ENCODE data around the gene CABCOCO1. TPM values are rescaled to one million over a fixed set of nuclear protein-coding genes. Genes with fewer than 3 reads are reported as not detected.

The CABCOCO1 gene
- total RNA-seq, 1 donor from 2014 or later, result not detected

GRCh38 chr10:61778137-61778536 is 115.4 kb downstream of the CABCOCO1 start:
- H3K27me3 Mint-ChIP-seq, result no peaks in the 10 kb centered on the region
- no peak overlapping the region for H3K4me3 Mint-ChIP-seq (ENCODE audit: low read depth)
- no peak for DNase-seq (ENCODE audit: low spot score, unreplicated experiment)
- H3K9me3 Mint-ChIP-seq (ENCODE audit: low read depth), result no peaks in the 10 kb centered on the region
- no peak for TF ChIP-seq CTCF (IDR thresholded peaks at IDR 0.05; ENCODE audit: unreplicated experiment)
- no peaks in the 10 kb centered on the region for H3K4me1 Mint-ChIP-seq (ENCODE audit: low read depth)
- H3K27ac Mint-ChIP-seq, result no peak overlapping the region
- no peaks in the 10 kb centered on the region for H3K36me3 Mint-ChIP-seq (ENCODE audit: insufficient read depth)

GRCh38 chr10:61779276-61779675 is 116.5 kb downstream of the CABCOCO1 start:
- no peaks in the 10 kb centered on the region for H3K4me1 Mint-ChIP-seq (ENCODE audit: low read depth)
- no peak for TF ChIP-seq CTCF (IDR thresholded peaks at IDR 0.05; ENCODE audit: unreplicated experiment)
- no peak overlapping the region for H3K27ac Mint-ChIP-seq

GRCh38 chr10:61779950-61780659 is 117.4 kb downstream of the CABCOCO1 start:
- Mint-ChIP-seq H3K27ac (no peak overlapping the region), H3K9me3 (ENCODE audit: low read depth) (no peaks in the 10 kb centered on the region), H3K27me3 (no peaks in the 10 kb centered on the region), H3K4me1 (ENCODE audit: low read depth) (no peaks in the 10 kb centered on the region), H3K4me3 (ENCODE audit: low read depth) (no peak overlapping the region), H3K36me3 (ENCODE audit: insufficient read depth) (no peaks in the 10 kb centered on the region)
- DNase-seq (ENCODE audit: low spot score, unreplicated experiment), result no peak
- no peak for TF ChIP-seq CTCF (IDR thresholded peaks at IDR 0.05; ENCODE audit: unreplicated experiment)

More at GRCh38 chr10:61779276-61779675, 116.5 kb downstream of the CABCOCO1 start:
- no peak for DNase-seq (ENCODE audit: low spot score, unreplicated experiment)
- Mint-ChIP-seq H3K4me3 (ENCODE audit: low read depth) (no peak overlapping the region), H3K36me3 (ENCODE audit: insufficient read depth) (no peaks in the 10 kb centered on the region), H3K9me3 (ENCODE audit: low read depth) (no peaks in the 10 kb centered on the region), H3K27me3 (no peaks in the 10 kb centered on the region)

- H3K4me1 Mint-ChIP-seq (ENCODE audit: low read depth), result no peaks in the 10 kb centered on the region
- TF ChIP-seq CTCF (IDR thresholded peaks at IDR 0.05; ENCODE audit: unreplicated experiment), result no peak
- H3K4me3 Mint-ChIP-seq (ENCODE audit: low read depth), result no peak overlapping the region
- DNase-seq (ENCODE audit: low spot score, unreplicated experiment), result no peak
- no peaks in the 10 kb centered on the region for H3K9me3 Mint-ChIP-seq (ENCODE audit: low read depth)
- H3K36me3 Mint-ChIP-seq (ENCODE audit: insufficient read depth), result no peaks in the 10 kb centered on the region
- H3K27me3 Mint-ChIP-seq, result no peaks in the 10 kb centered on the region
- H3K27ac Mint-ChIP-seq, result no peak overlapping the region
Observed at GRCh38 chr10:61780732-61781131, 118.0 kb downstream of the CABCOCO1 start.

- no peak for TF ChIP-seq CTCF (IDR thresholded peaks at IDR 0.05; ENCODE audit: unreplicated experiment)
- no peaks in the 10 kb centered on the region for H3K4me1 Mint-ChIP-seq (ENCODE audit: low read depth)
- DNase-seq (ENCODE audit: low spot score, unreplicated experiment), result no peak
- no peaks in the 10 kb centered on the region for H3K9me3 Mint-ChIP-seq (ENCODE audit: low read depth)
- H3K27ac Mint-ChIP-seq, result no peak overlapping the region
- H3K36me3 Mint-ChIP-seq (ENCODE audit: insufficient read depth), result no peaks in the 10 kb centered on the region
- H3K4me3 Mint-ChIP-seq (ENCODE audit: low read depth), result no peak overlapping the region
- H3K27me3 Mint-ChIP-seq, result no peaks in the 10 kb centered on the region
Observed at GRCh38 chr10:61781969-61782403, 119.3 kb downstream of the CABCOCO1 start.

All from progenitor cell of endocrine pancreas (in vitro differentiated cells).